PC-9 (cell line): Measurements from ENCODE around the gene RLN3.

Experiments used
- CTCF ChIP-seq: fragments of 200-600 bp; sonication (generic); conservative IDR thresholded peaks from 2 replicates; pipeline ENCODE4 v1.6.1; 2017; ENCODE audit warnings: mixed run types, antibody characterized with exemption, mild to moderate bottlenecking, moderate library complexity
- EZH2 ChIP-seq: fragments of 200-600 bp; sonication (generic); IDR thresholded peaks from 2 replicates; pipeline ENCODE4 v1.8.0; 2017; ENCODE audit warnings: antibody characterized with exemption, low read depth

DNA sequence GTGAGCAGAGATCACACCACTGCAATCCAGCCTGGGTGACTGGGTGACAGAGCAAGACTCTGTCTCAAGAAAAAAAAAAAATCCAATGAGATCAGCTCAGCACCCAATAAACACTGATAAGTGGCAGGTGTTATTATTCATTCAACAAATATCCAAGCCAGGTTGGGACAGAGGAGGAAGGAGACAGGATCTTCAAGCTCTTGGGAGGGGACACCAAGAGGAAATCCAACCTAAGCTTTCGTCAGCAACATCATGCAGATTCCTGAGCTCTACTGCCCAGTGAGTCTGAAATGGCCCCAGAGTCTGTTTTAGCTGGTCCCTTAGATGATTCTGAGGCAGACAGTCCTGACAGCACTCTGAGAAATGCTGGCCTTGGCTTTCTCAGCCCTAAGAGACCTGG lies 29.5 kb upstream of the RLN3 start:
- no peak for TF ChIP-seq CTCF
- TF ChIP-seq EZH2, result no peak
